Gastrocnemius medialis (tissue), 4 donors: ENCODE data around the gene SFXN5.
"Not testable (repeated sequence)": the region's sequence is repeated elsewhere in the genome, so short reads cannot be mapped to it uniquely, and the experiment has no call there.

Experiments used
- POLR2A ChIP-seq, 2 donors: fragments of 450-650 bp; IDR thresholded peaks; one replicate each; pipeline ENCODE4 v1.6.1; 2017; ENCODE audit warnings: antibody characterized with exemption in 2 of 2, mild to moderate bottlenecking in 2 of 2, moderate library complexity in 2 of 2
- TF ChIP-seq, protein P1 (sequence below), 5 experiments: fragments of 450-650 bp in 3 of 5; fragments of 200-600 bp in 2 of 5; sonication (generic) in 2 of 5; IDR thresholded peaks in 4 of 5; conservative IDR thresholded peaks in 1 of 5; 1 replicate in 4 of 5; 2 replicates in 1 of 5; pipeline ENCODE4 v1.5.1; 2016 to 2019; ENCODE audit warnings: antibody characterized with exemption in 5 of 5, mild to moderate bottlenecking in 3 of 5, moderate library complexity in 3 of 5

DNA sequence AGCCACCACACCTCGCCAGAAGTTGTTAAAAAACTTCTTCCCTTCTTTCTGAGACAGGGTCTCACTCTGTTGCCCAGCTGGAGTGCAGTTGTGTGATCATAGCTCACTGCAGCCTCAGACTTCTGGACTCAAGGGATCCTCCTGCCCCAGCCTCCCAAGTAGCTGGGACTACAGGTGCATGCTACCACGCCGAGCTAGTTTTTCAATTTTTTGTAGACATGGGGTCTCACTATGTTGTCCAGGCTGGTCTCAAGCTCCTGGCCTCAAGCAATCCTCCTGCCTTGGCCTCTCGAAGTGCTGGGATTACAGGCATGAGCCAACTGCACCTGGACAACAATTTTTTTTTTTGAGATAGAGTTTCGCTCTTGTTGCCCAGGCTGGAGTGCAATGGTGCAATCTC, 6.4 kb downstream of the SFXN5 start:
- not testable (repeated sequence) for TF ChIP-seq POLR2A (IDR thresholded peaks at IDR 0.05)
- TF ChIP-seq, protein P1, sequence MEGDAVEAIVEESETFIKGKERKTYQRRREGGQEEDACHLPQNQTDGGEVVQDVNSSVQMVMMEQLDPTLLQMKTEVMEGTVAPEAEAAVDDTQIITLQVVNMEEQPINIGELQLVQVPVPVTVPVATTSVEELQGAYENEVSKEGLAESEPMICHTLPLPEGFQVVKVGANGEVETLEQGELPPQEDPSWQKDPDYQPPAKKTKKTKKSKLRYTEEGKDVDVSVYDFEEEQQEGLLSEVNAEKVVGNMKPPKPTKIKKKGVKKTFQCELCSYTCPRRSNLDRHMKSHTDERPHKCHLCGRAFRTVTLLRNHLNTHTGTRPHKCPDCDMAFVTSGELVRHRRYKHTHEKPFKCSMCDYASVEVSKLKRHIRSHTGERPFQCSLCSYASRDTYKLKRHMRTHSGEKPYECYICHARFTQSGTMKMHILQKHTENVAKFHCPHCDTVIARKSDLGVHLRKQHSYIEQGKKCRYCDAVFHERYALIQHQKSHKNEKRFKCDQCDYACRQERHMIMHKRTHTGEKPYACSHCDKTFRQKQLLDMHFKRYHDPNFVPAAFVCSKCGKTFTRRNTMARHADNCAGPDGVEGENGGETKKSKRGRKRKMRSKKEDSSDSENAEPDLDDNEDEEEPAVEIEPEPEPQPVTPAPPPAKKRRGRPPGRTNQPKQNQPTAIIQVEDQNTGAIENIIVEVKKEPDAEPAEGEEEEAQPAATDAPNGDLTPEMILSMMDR (IDR thresholded peaks at IDR 0.05 in 4 of 5, conservative IDR thresholded peaks at IDR 0.05 in 1 of 5): not testable (repeated sequence)
